Ovary (tissue), 9 donors: Measurements from ENCODE around the gene SPRED1. TPM values are rescaled to one million over a fixed set of nuclear protein-coding genes. Genes with fewer than 3 reads are reported as not detected.

Experiments
- DNase-seq, 5 donors: peaks; one replicate each; pipeline ENCODE4 v3.0.0-alpha.2; 2019 to 2020
- H3K27ac ChIP-seq, 2 donors: fragments of 200-600 bp; one replicate each; pipeline versions ENCODE4 v1.5.1 to v1.8.0; 2019 to 2022
- H3K27me3 ChIP-seq: fragments of 200-600 bp; one replicate; pipeline ENCODE4 v1.8.0; 2022
- H3K36me3 ChIP-seq: fragments of 200-600 bp; sonication (generic); one replicate; pipeline ENCODE4 v1.5.1; 2019
- H3K4me1 ChIP-seq: one replicate; pipeline ENCODE4 v1.8.1; 2013; ENCODE audit warnings: mild to moderate bottlenecking, moderate library complexity; ENCODE audit not compliant: insufficient read depth
- H3K4me3 ChIP-seq: fragments of 200-600 bp; sonication (generic); one replicate; pipeline ENCODE4 v1.5.1; 2017
- H3K9me3 ChIP-seq, 2 donors: fragments of 200-600 bp in 1 of 2; sonication (generic) in 1 of 2; one replicate each; pipeline versions ENCODE4 v1.5.1 to v1.8.1; 2013 to 2019; ENCODE audit warnings: mild to moderate bottlenecking in 1 of 2, moderate library complexity in 1 of 2
- CTCF ChIP-seq, 3 donors: fragments of 450-650 bp in 2 of 3; fragments of 200-600 bp in 1 of 3; IDR thresholded peaks; one replicate each; pipeline versions ENCODE4 v1.5.1 to v1.8.0; 2016 to 2022; ENCODE audit warnings: antibody characterized with exemption in 3 of 3, mild to moderate bottlenecking in 1 of 3
- EP300 ChIP-seq: sonication (generic); formaldehyde crosslinking; IDR thresholded peaks from one replicate; pipeline ENCODE4 v1.6.1; 2017; ENCODE audit warnings: antibody characterized with exemption
- POLR2A ChIP-seq: fragments of 450-650 bp; IDR thresholded peaks from one replicate; pipeline ENCODE4 v1.6.1; 2017; ENCODE audit warnings: antibody characterized with exemption, mild to moderate bottlenecking, moderate library complexity
- WGBS, 3 donors: extraction: QIAGEN DNeasy Blood & Tissue Kit in 1 of 3; methylation state at CpG; one replicate each; pipeline versions ENCODE4 v1.1.5 to v1.1.7; 2013 to 2017; 5-methylcytosine and 5-hydroxymethylcytosine counted together
- intact Hi-C, 4 donors: fragments of 100-400 bp; cut with DNase I; formaldehyde crosslinking; loops; one replicate each; pipeline versions ENCODE4 v1.11.0 to v1.15.1; 2022 to 2023
- polyA plus RNA-seq, 2 donors: library from polyadenylated mRNA; stranded (reverse); fragments of 200-250 nt in 1 of 2; fragments of 350-450 nt in 1 of 2; fragmentation: Illumina TruSeq in 1 of 2; extraction: RNeasy Lipid Tissue Mini Kit (QIAGEN cat#74804) in 1 of 2; gene quantifications; one replicate each; pipeline ENCODE4 v1.2.3, GENCODE V29; 2013 to 2014
- total RNA-seq, 7 donors: library from RNA; depleted of rRNA in 2 of 7; stranded (reverse); fragments of >200 nt in 2 of 7; fragmentation: NEBNext Ultra II Directional in 3 of 7; extraction: Animal tissue kit (Norgen Biotek cat#: 25700) in 3 of 7; gene quantifications; one replicate each; pipeline versions ENCODE4 v1.1.0 to v1.2.4, GENCODE V29; 2016 to 2023
- donor health status: DM: no; HTN: no; CAD: no; lungs with moderate emphysema.
- donor health status: DM: no; HTN: no; CAD: no.
- donor health status: Bipolar disorder and iron deficiency.
- donor health status: DM: yes; HTN: yes; CAD: no.
- donor health status: DM: no; HTN: no; CAD: no.
- donor health status: DM: yes; HTN: yes; CAD: no.

SPRED1 gene
- total and polyA plus RNA-seq, 9 donors: 8.5 to 30.5 (median 20.4) TPM

GRCh38 chr15:38220606-38221273 lies 31.9 kb upstream of the SPRED1 start:
- H3K4me1 ChIP-seq: no peaks in the 10 kb centered on the region
- 61 to 79% (median 69%) methylated on average over 3 of the region's 3 CpGs for WGBS, 3 donors
- no peak overlapping the region for H3K4me3 ChIP-seq
- H3K36me3 ChIP-seq: no peaks in the 10 kb centered on the region
- H3K27ac ChIP-seq: no peak overlapping the region
- TF ChIP-seq EP300 (no peak), CTCF (IDR thresholded peaks at IDR 0.05) (no peak), POLR2A (no peak)
- H3K27me3 ChIP-seq: no peaks in the 10 kb centered on the region
- no peaks in the 10 kb centered on the region for H3K9me3 ChIP-seq
- no peak for DNase-seq
- intact Hi-C loops: no loop called here

DNA sequence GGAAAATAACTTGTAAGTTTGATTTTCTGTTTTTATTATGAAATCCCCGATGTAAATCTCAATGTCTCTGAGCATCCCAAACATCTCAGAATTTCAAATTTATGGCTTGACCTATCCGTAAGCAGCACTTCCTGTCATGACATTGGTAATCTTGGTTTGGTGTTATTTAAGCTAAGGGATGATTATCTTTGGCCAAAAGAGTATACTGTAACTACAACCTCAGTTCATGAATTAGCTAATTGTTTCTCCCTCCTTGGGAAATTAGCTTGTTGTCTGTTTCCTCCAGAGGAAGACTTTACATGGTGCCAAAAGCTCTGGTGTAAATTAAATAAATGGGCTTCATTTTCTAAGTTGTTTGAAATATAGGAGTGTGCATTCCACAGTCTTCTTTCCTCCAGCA lies 28.1 kb upstream of the SPRED1 start:
- no peak overlapping the region for H3K4me3 ChIP-seq
- 66 to 70% (median 69%) methylated on average over 2 of the region's 2 CpGs for WGBS, 3 donors
- H3K4me1 ChIP-seq: no peaks in the 10 kb centered on the region
- H3K27me3 ChIP-seq: no peaks in the 10 kb centered on the region
- H3K27ac ChIP-seq: no peak overlapping the region
- no peaks in the 10 kb centered on the region for H3K9me3 ChIP-seq
- DNase-seq: no peak
- TF ChIP-seq EP300: no peak
- no peak for TF ChIP-seq CTCF (IDR thresholded peaks at IDR 0.05)
- no peak for TF ChIP-seq POLR2A
- H3K36me3 ChIP-seq: no peaks in the 10 kb centered on the region
- intact Hi-C loops: no loop called here

- Histone ChIP-seq H3K27ac (no peak overlapping the region), H3K27me3 (no peaks in the 10 kb centered on the region), H3K36me3 (no peaks in the 10 kb centered on the region), H3K4me3 (no peak overlapping the region), H3K4me1 (no peaks in the 10 kb centered on the region), H3K9me3 (no peaks in the 10 kb centered on the region)
- no peak for DNase-seq
- 95 to 97% (median 97%) methylated on average over 1 of the region's 1 CpG for WGBS, 3 donors
- intact Hi-C loops: no loop called here
- no peak for TF ChIP-seq POLR2A
- TF ChIP-seq EP300: no peak
- TF ChIP-seq CTCF (IDR thresholded peaks at IDR 0.05): no peak
Observed at GRCh38 chr15:38225381-38225780, 27.3 kb upstream of the SPRED1 start.

- TF ChIP-seq CTCF (IDR thresholded peaks at IDR 0.05) (no peak), POLR2A (no peak), EP300 (no peak)
- H3K36me3 ChIP-seq: no peaks in the 10 kb centered on the region
- 86 to 89% (median 87%) methylated on average over 4 of the region's 4 CpGs for WGBS, 3 donors
- DNase-seq: no peak
- H3K27me3 ChIP-seq: no peaks in the 10 kb centered on the region
- H3K9me3 ChIP-seq: no peaks in the 10 kb centered on the region
- H3K27ac ChIP-seq: no peak overlapping the region
- H3K4me1 ChIP-seq: no peaks in the 10 kb centered on the region
- no peak overlapping the region for H3K4me3 ChIP-seq
- intact Hi-C loops: no loop called here
Observed at GRCh38 chr15:38226608-38227266, 25.9 kb upstream of the SPRED1 start.
